Measurements from ENCODE around the gene PEX14. TPM values are rescaled to one million over a fixed set of nuclear protein-coding genes. Genes with fewer than 3 reads are reported as not detected.

Gene PEX14
- total RNA-seq, 1 experiment from 2014 or later = 36.0 TPM

GRCh38 chr1:10641976-10642375, 167.2 kb downstream of the PEX14 start:
- DNase-seq (ENCODE audit: low read depth, low spot score) = no peak
- Histone ChIP-seq H3K4me1 (ENCODE audit: control insufficient read depth, insufficient read depth, low read length) (0 out of 2 replicates have a peak, but pooled peaks cover 3% of the 10 kb centered on the region), H3K36me3 (ENCODE audit: control insufficient read depth, insufficient read depth, low read length) (no peaks in the 10 kb centered on the region), H3K27me3 (ENCODE audit: control insufficient read depth, insufficient read depth, low read length) (no peaks in the 10 kb centered on the region), H3K27ac (ENCODE audit: low read length) (no peak overlapping the region), H3K4me3 (ENCODE audit: low read depth in 2 of 2, low read length in 2 of 2) (no peak overlapping the region), H3K9me3 (ENCODE audit: control insufficient read depth, insufficient read depth, low read depth, low read length) (no peaks in the 10 kb centered on the region)
- no peak for ATAC-seq
- TF ChIP-seq TCF7L2 (IDR thresholded peaks at IDR 0.05; ENCODE audit: low read depth, low read length) = no peak
- TF ChIP-seq POLR2AphosphoS5 (IDR thresholded peaks at IDR 0.05; ENCODE audit: low read depth, low read length) = no peak
- TF ChIP-seq, protein P1, sequence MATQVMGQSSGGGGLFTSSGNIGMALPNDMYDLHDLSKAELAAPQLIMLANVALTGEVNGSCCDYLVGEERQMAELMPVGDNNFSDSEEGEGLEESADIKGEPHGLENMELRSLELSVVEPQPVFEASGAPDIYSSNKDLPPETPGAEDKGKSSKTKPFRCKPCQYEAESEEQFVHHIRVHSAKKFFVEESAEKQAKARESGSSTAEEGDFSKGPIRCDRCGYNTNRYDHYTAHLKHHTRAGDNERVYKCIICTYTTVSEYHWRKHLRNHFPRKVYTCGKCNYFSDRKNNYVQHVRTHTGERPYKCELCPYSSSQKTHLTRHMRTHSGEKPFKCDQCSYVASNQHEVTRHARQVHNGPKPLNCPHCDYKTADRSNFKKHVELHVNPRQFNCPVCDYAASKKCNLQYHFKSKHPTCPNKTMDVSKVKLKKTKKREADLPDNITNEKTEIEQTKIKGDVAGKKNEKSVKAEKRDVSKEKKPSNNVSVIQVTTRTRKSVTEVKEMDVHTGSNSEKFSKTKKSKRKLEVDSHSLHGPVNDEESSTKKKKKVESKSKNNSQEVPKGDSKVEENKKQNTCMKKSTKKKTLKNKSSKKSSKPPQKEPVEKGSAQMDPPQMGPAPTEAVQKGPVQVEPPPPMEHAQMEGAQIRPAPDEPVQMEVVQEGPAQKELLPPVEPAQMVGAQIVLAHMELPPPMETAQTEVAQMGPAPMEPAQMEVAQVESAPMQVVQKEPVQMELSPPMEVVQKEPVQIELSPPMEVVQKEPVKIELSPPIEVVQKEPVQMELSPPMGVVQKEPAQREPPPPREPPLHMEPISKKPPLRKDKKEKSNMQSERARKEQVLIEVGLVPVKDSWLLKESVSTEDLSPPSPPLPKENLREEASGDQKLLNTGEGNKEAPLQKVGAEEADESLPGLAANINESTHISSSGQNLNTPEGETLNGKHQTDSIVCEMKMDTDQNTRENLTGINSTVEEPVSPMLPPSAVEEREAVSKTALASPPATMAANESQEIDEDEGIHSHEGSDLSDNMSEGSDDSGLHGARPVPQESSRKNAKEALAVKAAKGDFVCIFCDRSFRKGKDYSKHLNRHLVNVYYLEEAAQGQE (IDR thresholded peaks at IDR 0.05; ENCODE audit: insufficient read depth in 1 of 2, low read depth in 2 of 2, low read length in 1 of 2) = no peak
- POLR2A ChIA-PET = no interaction called here
- in situ Hi-C loops (cut with HindIII; ENCODE audit: low pct_unique_long_range_greater_than_20kb, low sequenced_read_pairs) (no loop called here), intact Hi-C loops (cut with micrococcal nuclease; ENCODE audit: unreplicated experiment) (no loop called here)
- no TSS peak for BruUV-seq (replicated peaks)
- CTCF ChIA-PET = no interaction called here

GRCh38 chr1:10642403-10643080, 167.8 kb downstream of the PEX14 start:
- intact Hi-C loops (cut with micrococcal nuclease; ENCODE audit: unreplicated experiment) = no loop called here
- BruUV-seq (replicated peaks) = no TSS peak
- CTCF ChIA-PET = no interaction called here
- POLR2A ChIA-PET = no interaction called here
- TF ChIP-seq SIN3A (IDR thresholded peaks at IDR 0.05; ENCODE audit: borderline replicate concordance, insufficient read depth, low read depth, low read length) (no peak), CTCF (IDR thresholded peaks at IDR 0.05) (no peak), POLR2AphosphoS5 (IDR thresholded peaks at IDR 0.05; ENCODE audit: low read depth, low read length) (no peak), TCF7L2 (IDR thresholded peaks at IDR 0.05; ENCODE audit: low read depth, low read length) (no peak)
- TF ChIP-seq, protein P1 (IDR thresholded peaks at IDR 0.05; ENCODE audit: insufficient read depth in 1 of 2, low read depth in 2 of 2, low read length in 1 of 2) = no peak
- Histone ChIP-seq H3K4me3 (ENCODE audit: low read depth in 2 of 2, low read length in 2 of 2) (no peak overlapping the region), H3K4me1 (ENCODE audit: control insufficient read depth, insufficient read depth, low read length) (0 out of 2 replicates have a peak, but pooled peaks cover 3% of the 10 kb centered on the region), H3K27me3 (ENCODE audit: control insufficient read depth, insufficient read depth, low read length) (no peaks in the 10 kb centered on the region), H3K36me3 (ENCODE audit: control insufficient read depth, insufficient read depth, low read length) (no peaks in the 10 kb centered on the region), H3K27ac (ENCODE audit: low read length) (no peak overlapping the region), H3K9me3 (ENCODE audit: control insufficient read depth, insufficient read depth, low read depth, low read length) (no peaks in the 10 kb centered on the region)
- ATAC-seq (no peak), DNase-seq (ENCODE audit: low read depth, low spot score) (no peak)
- in situ Hi-C loops (cut with HindIII; ENCODE audit: low pct_unique_long_range_greater_than_20kb, low sequenced_read_pairs) = no loop called here

All from Panc1 (cell line).